Cardiac fibroblast (primary cell): Measurements from ENCODE around the gene SLC29A4.
A peak's percentile ranks its signal among the peaks of the same experiment; 100 is the strongest.

Experiments
- DNase-seq, 2 donors: peaks; one replicate each; pipeline versions ENCODE4 v3.0.0 to v3.0.0-alpha.2; 2010; ENCODE audit warnings: low read depth in 2 of 2
- H3K4me3 ChIP-seq, 2 donors: replicated peaks in 1 of 2; 1 replicate in 1 of 2; 2 replicates in 1 of 2; pipeline ENCODE4 v1.5.1; 2011; ENCODE audit warnings: low read depth in 2 of 2, low read length in 2 of 2, mild to moderate bottlenecking in 2 of 2, moderate library complexity in 1 of 2
- CTCF ChIP-seq: IDR thresholded peaks from one replicate; pipeline ENCODE4 v1.5.1; 2011; ENCODE audit warnings: low read depth, mild to moderate bottlenecking, low read length, inconsistent platforms

Gene SLC29A4

GRCh38 chr7:5351507-5352265, 68.9 kb downstream of the SLC29A4 start:
- H3K4me3 ChIP-seq = no peak overlapping the region
- no peak for TF ChIP-seq CTCF
- no peak for DNase-seq

- DNase-seq = no peak
- no peak overlapping the region for H3K4me3 ChIP-seq
- no peak for TF ChIP-seq CTCF
Measured at GRCh38 chr7:5352440-5353010, 69.8 kb downstream of the SLC29A4 start.

- DNase-seq = peak; percentile 21 to 33
- H3K4me3 ChIP-seq = no peak overlapping the region
- TF ChIP-seq CTCF = no peak
Measured at GRCh38 chr7:5354460-5355232, 71.9 kb downstream of the SLC29A4 start.
